Measurements from ENCODE around the gene SEPSECS.

Gene SEPSECS

GRCh38 chr4:25076625-25077398 is 83.4 kb downstream of the SEPSECS start (continued):
- TF ChIP-seq ZFP30 (CRISPR knock-in tag; IDR thresholded peaks at IDR 0.05) (no peak), ZNF70 (CRISPR knock-in tag; IDR thresholded peaks at IDR 0.05) (no peak), TOX (CRISPR knock-in tag; IDR thresholded peaks at IDR 0.05; ENCODE audit: borderline replicate concordance) (no peak), SNAI2 (CRISPR knock-in tag; IDR thresholded peaks at IDR 0.05) (no peak), ZC3H10 (CRISPR knock-in tag; IDR thresholded peaks at IDR 0.05) (no peak), PPARA (CRISPR knock-in tag; IDR thresholded peaks at IDR 0.05; ENCODE audit: borderline replicate concordance) (no peak), GLIS3 (CRISPR knock-in tag; IDR thresholded peaks at IDR 0.05) (no peak), CSDC2 (CRISPR knock-in tag; IDR thresholded peaks at IDR 0.05) (no peak), CREB5 (CRISPR knock-in tag; IDR thresholded peaks at IDR 0.05; ENCODE audit: low read depth) (no peak)

- TF ChIP-seq ZNF70 (CRISPR knock-in tag; IDR thresholded peaks at IDR 0.05) (no peak), PPARA (CRISPR knock-in tag; IDR thresholded peaks at IDR 0.05; ENCODE audit: borderline replicate concordance) (no peak), SNAI2 (CRISPR knock-in tag; IDR thresholded peaks at IDR 0.05) (no peak), RARB (CRISPR knock-in tag; IDR thresholded peaks at IDR 0.05) (no peak), ESRRG (CRISPR knock-in tag; IDR thresholded peaks at IDR 0.05) (no peak), GLIS3 (CRISPR knock-in tag; IDR thresholded peaks at IDR 0.05) (no peak), POU6F1 (CRISPR knock-in tag; IDR thresholded peaks at IDR 0.05; ENCODE audit: borderline replicate concordance, low read depth) (no peak), ZC3H10 (CRISPR knock-in tag; IDR thresholded peaks at IDR 0.05) (no peak), TSHZ2 (CRISPR knock-in tag; IDR thresholded peaks at IDR 0.05) (no peak), ZNF565 (CRISPR knock-in tag; conservative IDR thresholded peaks at IDR 0.05; ENCODE audit: low read depth) (no peak), ARNTL (CRISPR knock-in tag; IDR thresholded peaks at IDR 0.05; ENCODE audit: borderline replicate concordance, low read depth) (no peak), PATZ1 (CRISPR knock-in tag; IDR thresholded peaks at IDR 0.05; ENCODE audit: borderline replicate concordance) (no peak), CSRNP3 (CRISPR knock-in tag; IDR thresholded peaks at IDR 0.05) (no peak)
- no peak for ATAC-seq
These were observed 84.4 kb downstream of the SEPSECS start for GRCh38 chr4:25075851-25076250.

- no peak; the same call in 1 of the 3 replicates for ATAC-seq
- no peak for TF ChIP-seq ZNF565 (CRISPR knock-in tag; conservative IDR thresholded peaks at IDR 0.05; ENCODE audit: low read depth)
- TF ChIP-seq BACH2 (CRISPR knock-in tag; IDR thresholded peaks at IDR 0.05; ENCODE audit: borderline replicate concordance), result no peak
- no peak for TF ChIP-seq CSRNP3 (CRISPR knock-in tag; IDR thresholded peaks at IDR 0.05)
- TF ChIP-seq ZFP30 (CRISPR knock-in tag; IDR thresholded peaks at IDR 0.05), result no peak
- no peak for TF ChIP-seq CSDC2 (CRISPR knock-in tag; IDR thresholded peaks at IDR 0.05)
- no peak for TF ChIP-seq OSR1 (CRISPR knock-in tag; IDR thresholded peaks at IDR 0.05)
- TF ChIP-seq ISL1 (CRISPR knock-in tag; IDR thresholded peaks at IDR 0.05), result no peak
- no peak for TF ChIP-seq PPARA (CRISPR knock-in tag; IDR thresholded peaks at IDR 0.05; ENCODE audit: borderline replicate concordance)
- no peak for TF ChIP-seq POU6F1 (CRISPR knock-in tag; IDR thresholded peaks at IDR 0.05; ENCODE audit: borderline replicate concordance, low read depth)
- TF ChIP-seq PATZ1 (CRISPR knock-in tag; IDR thresholded peaks at IDR 0.05; ENCODE audit: borderline replicate concordance), result no peak
- TF ChIP-seq ARNTL (CRISPR knock-in tag; IDR thresholded peaks at IDR 0.05; ENCODE audit: borderline replicate concordance, low read depth), result no peak
- no peak for TF ChIP-seq SNAI2 (CRISPR knock-in tag; IDR thresholded peaks at IDR 0.05)
- TF ChIP-seq RARB (CRISPR knock-in tag; IDR thresholded peaks at IDR 0.05), result no peak
These were observed 85.1 kb downstream of the SEPSECS start for GRCh38 chr4:25075129-25075528.
